Measurements from ENCODE around the gene STX18.
"Not testable (repeated sequence)": the region's sequence is repeated elsewhere in the genome, so short reads cannot be mapped to it uniquely, and the experiment has no call there.

The STX18 gene

DNA sequence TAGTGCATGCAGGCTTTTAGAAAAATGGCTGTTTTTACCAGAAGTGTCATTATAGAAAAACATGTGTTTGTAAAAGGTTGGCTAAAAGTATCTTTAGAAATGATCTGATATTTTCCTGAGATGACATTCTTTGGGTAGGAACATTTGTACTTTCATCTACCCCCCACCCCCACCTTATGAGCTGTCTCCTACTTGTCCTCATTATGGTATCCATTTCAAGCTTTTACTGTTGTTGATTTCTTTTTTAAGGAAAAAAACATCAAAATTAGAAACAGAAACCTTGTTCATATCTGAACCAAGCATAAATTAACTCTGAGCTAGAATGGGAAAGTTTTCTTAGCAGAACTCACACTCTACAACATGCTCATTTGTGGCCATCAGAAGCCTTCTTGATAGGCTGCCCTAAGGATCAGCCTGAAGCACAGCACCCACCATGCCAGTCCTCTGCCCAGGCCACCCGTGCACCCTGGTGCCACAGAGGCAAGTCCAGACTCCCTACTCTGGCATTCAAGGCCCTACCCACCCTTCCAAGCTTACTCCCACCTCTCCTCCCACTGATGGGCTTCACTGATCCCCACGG lies 105.5 kb downstream of the STX18 start:
- DNase-seq = no peak

DNA sequence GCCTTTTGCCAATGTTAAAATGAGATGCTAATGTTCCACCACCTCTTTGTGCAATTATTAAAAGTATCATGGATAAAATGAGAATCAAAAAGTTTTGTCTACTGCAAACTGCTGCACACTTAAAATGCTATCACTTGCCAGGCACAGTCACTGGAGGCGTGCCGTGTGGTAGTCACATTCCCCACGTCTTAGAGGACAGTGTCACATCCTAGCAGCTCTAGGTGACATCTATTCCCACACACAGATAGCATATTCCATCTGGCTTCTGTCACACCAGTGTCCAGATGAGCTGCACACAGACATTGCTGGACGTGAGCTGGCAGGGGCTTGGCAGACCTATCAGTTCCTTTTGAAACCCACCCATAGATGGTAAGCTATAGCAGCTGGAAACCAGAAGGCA lies 107.9 kb downstream of the STX18 start:
- no peak for DNase-seq

DNA sequence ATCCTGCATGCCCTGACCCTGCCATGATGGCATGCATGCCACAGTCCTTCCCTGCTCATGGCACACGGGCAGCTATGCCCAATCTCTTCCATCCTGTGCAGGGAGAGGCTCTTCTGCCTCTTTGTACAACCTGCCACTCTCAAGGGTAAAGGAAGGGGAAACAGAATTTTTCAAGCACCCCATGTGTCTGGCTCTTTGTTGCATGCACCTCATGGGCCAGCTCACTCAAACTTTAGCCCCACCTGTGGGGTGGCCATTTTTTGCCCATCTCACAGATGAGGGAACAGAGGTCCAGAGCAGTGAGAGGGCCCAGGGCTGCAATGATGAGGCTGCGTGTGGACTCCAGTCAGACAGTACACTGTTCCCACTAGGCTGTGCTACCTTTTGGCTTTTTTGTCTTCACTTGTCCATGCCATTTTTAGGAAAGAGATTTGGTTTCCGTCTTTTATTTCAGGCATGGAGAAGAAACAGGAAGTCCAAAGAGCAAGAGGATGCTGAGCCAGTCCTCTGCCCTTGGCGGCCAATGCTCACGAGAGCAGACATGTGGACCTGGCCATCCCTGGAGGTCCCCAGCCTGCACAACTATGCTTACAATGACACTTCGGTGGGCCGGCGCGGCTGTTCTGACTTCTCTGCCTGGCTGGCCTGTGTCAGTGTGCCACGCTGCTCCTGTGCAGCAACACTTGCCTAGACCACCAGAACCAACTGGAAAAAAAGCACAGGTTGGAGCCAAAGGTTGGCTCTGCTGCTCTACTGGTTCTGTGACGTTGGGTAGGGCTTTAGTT lies 109.3 kb downstream of the STX18 start:
- DNase-seq = no peak

DNA sequence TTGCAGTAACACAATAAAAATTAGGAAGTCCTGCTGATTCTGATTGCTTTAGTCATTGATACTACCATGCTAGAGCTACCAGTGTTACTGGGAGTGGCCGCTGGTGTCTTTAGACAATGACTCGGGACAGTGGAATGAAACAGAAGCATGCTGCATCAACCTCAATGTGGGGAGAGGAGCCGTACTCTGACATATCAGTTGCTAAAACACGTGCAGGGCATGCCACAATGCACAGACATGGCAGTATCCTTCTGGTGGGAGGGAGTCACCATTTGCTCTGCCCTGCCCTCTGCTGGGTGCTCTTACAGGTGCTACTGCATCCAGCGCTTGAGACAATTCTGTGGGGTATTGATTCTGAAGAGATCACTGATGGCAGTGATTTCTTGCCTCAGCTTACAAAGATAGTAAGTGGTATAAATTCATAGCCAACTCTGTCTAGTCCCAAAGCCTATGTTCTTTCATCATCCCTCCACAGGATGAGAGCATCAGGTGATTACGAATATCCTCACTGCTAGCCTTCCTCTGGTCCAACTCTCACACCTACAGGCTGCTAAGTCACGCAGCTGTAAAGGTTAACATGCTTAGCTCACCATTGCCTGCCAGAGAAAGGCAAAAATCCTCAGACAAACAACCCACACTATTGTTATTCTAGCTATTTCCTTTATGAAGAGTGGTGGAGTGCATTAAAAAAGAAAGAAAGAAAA lies 111.2 kb downstream of the STX18 start:
- peak; percentile 56 for DNase-seq

DNA sequence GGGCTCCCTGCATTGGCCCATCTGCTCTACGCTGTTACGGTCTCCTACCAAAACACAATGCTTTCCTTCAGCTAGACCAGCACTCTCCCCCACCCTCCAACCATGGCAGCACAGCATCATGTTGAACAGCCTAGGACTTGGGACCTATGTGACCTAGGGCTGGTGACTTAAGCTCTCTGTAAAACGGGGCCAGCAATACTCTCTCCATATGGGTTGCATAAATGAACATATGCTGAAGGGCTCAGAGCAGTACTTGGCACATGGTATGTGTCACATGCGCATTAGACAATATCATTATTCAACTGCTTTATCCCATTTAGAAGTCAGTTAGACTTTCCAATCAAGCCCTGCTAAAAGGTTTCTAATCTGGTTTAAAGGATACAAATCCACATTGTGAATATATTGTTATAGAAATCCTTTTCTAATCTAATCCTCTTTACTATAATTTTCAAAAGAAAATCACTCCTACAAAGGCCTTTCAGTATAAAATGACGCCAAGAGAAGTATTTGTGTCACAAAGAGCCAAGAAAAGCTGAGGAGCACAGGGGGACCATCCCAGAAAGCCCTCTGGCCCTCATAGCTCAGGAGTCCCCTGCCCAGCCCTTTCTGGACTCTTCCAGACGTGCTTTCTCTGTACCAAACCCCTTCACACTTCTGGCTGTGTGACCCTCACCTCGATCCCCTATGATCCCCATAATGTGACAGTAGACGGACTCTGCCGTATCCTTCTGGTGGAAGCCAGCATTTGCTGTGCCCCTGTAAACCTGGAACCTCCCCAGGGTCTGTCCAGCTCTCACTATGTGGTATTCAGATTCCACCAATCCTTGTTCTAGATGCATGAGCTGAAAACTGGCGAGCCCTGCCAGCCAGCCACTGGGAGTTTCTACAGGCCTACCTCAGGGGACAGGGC lies 112.6 kb downstream of the STX18 start:
- DNase-seq = no peak

DNA sequence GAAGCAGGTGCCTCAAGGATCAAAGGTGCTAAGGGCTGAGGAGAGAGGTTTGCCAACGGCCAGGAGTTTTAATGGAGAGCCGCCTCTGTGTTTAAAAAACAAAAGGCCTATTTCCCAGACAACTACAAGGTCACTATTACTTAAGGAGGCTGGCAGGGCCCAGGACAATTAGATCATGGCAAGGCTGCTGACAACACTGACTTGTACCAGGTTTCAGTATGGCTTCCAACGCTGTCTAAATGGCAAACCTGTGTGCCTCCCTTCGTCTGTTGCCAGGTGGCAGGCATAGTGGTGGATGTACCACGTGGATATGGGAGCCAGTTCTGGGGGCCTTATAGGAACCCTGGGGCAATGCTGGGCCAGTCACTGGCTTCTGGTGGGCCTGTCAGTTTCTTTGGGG lies 114.0 kb downstream of the STX18 start:
- no peak for DNase-seq

DNA sequence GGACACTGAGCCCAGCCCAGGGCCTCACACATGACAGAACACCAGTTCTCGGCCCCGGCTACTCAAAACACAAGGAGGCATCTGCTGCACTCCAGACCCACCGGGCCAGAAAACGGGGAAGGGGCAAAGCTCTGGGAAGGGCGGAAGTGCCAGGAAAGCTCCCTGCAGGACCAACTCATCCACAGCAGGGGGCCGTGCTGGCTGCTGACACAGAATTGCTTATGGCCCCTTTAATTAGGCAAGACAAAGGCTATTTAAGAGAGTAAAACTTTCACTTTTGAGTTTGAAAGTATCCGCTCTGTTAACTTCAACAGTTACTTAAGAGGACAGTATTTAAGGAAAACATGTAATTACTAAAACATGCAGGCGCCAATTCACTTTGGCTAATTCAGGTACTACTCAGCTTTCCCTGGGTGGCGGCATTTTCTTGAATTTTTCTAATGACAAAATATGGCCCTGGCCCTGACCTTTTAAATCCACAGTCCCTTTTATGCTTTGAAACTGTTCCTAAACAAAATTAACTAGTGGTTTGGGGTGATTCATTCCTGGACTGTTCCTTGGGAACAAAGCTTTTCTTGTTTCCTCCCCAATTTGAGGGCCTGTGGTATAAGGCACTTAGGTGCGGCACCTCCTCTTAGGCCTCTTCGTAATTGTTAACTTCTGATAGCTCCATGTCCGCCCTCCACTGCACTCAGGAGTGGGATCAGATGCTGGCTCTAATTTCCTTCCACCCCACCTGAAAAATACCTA lies 114.6 kb downstream of the STX18 start:
- DNase-seq = no peak

DNA sequence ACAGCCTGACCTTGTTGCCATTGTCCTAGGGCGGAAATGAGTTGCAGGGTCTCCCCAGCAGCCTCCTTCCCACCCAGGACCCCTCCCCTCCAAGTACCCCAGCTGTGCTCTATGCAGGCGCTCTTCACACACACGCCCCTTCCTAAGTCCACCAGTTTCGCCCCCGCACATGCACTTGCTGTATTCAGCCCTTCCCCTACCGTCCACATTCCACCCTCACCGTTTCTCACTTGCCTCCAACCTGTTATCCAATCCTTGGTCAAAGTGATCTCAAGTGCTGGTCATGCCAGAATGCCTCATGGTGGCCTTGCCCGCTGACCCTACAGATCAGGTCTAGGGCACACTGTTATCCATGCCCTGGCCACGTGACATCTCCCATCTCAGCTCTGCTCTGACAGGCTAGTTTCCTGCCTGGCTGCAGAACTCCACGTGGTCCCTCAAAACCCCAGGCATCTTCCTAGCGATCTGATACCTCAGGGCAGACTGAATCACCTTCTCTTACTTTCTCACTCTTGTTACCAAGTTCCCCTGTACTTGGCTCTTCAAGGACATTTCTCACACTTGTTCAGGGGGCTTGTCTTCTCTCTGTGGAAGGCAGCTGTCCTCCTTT lies 115.2 kb downstream of the STX18 start:
- no peak for DNase-seq

DNA sequence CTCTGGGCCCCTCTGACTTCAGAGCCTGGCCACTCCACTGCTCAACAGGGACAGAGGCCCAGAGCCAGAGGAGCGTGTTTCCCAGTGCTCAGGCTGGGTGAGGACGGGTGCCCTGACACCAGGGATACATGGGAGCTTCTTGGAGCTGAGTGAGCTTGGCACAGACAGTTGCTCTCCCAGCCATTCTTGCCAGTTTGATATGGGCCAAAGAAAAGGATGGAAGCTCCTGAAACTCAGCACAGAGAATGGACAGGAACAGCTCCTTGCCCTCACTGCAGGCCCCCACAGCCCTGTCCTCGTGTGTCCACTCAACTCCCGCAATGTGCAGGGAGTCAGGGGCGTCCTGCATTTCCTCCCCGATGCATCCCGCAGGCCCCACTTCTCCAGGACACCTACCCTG lies 116.2 kb downstream of the STX18 start:
- no peak for DNase-seq

DNA sequence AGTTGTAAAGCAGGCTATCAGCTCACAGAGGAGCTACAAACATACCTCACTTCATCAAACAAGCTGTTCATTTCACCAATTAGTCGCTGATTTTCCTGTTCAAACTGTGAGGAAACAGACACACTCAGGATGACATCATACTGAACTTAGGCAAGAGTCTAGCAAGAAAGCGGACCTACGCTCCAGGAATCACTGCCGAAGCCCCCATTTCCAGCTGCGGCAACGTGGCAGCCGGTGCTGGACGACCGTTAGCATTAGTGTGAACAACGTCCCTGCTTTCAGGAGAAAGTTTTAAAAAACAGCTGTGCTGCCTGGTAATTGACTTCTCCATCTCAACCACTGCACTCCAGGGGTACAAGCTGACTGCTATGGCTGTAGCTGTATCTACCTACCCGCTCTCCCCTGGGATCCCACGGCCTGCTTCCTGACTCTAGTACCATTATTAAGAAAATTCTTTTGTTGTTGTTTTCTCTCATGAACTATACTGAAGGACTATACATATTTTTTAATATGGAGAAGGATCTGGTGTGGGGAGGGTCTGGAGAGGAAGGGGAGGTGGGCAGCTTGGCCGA lies 116.6 kb downstream of the STX18 start:
- DNase-seq = no peak

DNA sequence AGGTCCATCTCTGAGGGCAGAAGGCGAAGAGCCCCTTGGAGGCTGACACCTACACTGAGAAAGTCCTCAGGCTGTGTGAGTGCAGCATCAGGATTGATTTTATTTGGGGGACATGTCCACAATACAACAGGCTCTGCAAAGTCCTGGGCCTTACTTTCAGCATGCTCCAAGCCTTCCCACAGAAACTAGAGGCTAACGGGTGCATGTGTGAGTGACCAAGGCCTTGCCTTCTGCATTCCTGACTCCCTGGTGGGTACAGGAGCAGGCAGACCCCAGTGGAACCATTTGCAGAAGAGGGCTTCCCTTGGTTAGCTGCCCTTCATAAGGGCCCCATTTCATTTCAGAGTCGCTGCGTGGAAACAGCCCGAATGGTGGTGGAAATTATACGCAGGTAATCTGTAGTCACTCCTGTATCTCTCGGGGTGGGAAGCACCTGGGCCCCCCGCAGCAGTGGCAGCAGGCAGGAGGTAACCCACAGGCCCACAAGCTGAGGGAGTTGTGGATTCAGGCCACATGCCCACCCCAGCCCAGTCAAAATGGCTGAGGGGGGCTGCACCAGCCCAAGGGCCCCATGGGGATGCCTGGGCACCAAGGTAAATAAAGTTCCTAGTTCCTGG lies 117.2 kb downstream of the STX18 start:
- no peak for DNase-seq

DNA sequence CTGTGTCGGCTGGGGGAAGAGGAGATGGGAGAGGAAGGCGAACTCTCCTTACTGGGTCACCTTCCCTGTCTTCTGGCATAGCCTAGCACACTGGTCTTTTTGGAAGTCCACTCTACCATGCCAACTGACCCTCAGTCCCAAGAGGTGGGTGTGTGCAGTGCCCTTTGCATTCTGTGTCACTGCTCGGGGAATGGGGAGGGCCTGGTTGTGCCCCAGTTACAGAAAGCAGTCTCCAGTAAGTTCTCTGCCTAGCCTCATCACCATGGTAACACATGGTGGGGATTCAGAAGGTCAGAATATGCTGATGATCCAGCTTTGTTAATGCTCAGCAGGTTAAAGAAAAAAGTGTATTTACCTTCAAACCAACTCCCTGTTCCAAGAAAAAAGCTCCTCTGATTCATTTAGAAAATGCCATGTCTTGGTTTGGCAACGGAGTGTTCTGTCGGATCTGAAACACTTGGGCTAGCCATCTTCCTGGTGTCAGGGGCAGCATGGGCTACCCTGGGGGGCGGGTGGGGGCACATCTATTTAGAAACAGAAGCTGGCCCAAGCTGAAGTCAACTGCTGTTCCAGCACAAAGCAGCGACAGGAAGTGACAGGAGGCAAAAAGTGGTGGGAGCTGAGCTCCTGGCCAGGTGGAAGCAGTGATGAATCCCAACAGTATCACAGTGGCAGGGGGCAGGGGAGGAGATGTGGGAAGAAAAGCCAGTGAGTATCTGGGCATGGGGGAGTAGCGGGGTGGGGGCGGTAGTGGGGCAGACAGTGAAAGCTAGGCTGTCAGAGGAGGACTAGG lies 117.9 kb downstream of the STX18 start:
- no peak for DNase-seq

DNA sequence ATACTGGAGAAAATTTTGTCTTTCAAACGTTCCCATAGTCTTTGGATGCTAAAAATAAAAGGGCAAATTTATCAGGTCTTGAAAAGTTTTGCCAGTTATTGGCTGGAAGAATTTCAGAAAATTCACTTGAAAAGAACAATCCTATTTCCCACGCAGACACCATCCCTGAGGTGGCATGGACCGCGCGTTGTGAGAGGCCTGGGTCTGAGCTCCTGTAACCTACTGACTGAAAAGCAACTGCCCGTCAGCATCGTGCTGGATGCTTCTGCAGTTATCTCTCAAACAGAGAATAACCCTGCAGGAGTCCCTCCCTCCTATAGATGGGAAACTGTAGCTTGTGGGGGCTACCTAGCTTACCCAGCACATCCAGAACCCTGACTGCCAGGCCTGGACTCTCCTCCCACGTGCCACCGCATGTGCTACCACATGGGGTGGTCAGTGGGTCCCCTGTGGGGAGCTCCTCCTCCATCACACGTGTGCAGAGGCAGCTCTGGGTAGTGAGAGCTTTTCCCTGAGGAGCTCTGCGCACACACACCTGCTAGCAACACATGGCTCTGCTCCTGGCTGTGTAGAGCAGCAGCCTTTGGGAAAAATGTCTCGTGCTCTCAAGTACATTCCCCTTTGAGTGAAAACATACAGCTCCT lies 118.9 kb downstream of the STX18 start:
- no peak for DNase-seq

DNA sequence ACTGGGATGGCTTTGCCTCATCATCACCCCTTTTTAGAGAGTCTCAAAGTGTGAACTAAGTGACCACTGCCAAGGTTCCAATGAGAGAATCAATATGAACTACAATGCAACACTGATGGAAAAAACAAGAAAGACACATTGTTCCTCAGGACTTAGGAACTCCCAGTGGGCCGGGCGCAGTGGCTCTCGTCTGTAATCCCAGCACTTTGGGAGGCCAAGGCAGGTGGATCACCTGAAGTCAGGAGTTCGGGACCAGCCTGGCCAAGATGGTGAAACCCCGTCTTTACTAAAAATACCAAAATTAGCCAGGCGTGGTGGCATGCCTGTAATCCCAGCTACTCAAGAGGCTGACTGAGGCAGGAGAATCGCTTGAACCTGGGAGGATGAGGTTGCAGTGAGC lies 119.7 kb downstream of the STX18 start:
- not testable (repeated sequence) for DNase-seq

DNA sequence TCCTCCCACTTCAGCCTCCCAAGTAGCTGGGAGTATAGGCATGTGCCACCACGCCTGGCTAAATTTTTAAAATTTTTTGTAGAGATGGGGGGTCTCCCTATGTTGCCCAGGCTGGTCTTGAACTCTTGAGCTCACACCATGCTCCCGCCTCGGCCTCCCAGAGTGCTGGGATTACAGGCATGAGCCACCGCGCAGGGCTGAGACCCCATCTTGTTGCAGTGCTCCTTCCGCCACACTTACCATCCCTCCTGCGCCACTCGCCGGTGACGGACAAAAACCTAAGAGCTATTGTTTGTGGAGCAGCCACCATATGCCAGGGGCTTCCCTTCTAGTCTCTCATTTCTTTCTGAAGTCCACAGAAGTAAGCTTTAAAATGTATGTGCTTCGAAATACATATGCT lies 120.5 kb downstream of the STX18 start:
- DNase-seq = no peak

DNA sequence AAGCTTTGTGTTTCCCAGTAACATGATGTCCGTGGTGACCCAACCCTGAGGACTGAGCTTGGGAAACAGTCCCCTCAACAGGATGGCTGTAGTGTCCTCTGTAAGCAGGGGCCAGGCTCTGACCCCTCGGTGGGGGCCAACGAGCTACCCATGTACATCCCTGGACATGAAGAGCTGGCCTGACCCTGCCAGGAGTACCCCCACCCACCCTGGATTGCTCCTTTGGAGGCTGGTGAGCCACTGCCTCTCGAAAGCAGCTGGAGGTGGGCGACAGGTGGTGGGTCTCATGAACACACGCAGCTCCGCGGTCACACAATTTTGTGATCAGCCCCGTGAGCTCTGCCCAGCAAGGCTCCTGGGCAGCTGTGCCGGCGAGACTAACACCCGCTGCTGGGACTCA lies 121.4 kb downstream of the STX18 start:
- no peak for DNase-seq

DNA sequence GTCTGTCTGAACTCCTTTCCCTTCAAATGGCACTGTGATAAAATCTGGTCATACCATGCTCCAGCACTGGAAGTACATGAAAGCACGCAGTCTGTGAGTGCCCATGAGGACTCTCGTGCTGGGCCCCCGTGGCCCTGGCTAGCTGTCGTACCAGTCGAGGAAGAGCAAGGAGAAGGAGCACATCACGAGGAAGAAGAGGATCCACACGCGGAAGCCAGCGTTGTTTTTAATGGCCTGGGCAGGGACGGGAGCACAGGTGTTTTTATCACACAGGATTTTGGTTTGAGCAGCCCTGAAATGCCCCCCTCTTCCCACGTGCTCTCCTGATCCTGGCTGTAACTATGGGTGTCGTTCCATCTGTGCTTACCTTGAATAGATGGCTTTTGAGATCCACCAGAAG lies 122.0 kb downstream of the STX18 start:
- no peak for DNase-seq

DNA sequence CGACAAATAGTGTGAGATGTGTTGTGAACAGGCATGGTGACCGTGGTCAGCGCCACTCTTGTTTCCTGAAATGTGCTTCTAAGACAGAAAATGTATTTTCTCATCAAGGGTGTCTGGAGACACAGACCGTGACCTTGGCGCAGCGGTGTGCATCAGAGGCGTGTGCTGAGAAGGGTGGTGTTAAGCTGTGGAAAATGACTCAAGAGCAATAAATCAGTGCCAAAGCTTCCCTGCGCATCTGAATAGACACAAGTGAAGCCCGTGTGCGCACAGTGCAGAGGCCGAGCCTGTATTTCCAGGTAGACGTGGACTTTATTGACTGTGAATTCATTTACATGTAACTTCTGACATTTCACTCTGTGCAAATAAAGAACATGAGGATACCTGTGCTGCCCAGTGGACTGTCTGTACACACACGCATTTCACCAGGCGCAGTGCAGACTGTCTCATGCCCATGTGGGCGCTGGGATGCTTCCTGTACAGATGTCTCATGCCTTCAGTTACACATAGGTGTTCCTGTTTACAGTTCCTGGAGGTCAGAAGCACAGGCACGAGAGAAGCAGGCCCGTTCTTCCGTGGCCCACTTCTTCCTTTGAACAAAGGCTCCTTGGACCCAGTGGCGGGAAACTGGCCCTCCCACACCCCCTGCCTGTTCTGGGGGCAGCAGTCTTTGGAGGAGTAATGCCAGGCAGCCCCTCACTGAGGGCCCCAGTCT lies 123.0 kb downstream of the STX18 start:
- no peak for DNase-seq

DNA sequence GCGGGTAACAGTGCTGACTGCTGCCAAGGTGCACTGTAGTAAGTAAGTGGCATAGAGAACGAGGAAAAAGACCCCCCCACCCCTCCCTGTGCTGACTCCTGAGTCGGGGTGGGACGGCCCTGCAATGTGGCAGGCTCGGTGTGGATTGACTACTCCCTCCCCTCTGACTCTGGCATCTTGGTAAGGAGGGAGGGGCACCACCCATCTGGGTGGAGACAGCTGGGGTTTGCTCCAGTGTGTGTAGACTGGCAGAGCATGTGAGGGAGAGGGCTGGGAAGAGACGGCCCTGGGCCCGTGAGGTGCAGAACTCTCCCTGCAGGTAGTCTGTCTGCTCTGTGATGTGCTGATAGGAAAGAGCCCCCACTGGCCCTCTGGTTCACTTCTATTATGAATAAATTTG lies 124.0 kb downstream of the STX18 start:
- no peak for DNase-seq
